Activated CD4-positive, alpha-beta T cell treated with anti-CD3 and anti-CD28 coated beads for 36 hours (primary cell): ENCODE measurements around the gene IGFBP4. TPM values are rescaled to one million over a fixed set of nuclear protein-coding genes. Genes with fewer than 3 reads are reported as not detected.

Experiments used
- ATAC-seq: fragments of 200-7000 bp; cut with Tn5 transposase; one replicate; pipeline ENCODE4 v1.10.0; 2021; ENCODE audit warnings: mild to moderate bottlenecking, moderate library complexity
- CTCF ChIA-PET: fragments of 350-600 bp; sonication (Branson Sonifier 250); formaldehyde crosslinking; loops from one replicate; lab custom pipeline; 2021; ENCODE audit warnings: antibody characterized with exemption; lab: Charles Lee
- POLR2A ChIA-PET: fragments of 350-600 bp; sonication (Branson Sonifier 250); formaldehyde crosslinking; loops from one replicate; lab custom pipeline; 2021; ENCODE audit warnings: antibody characterized with exemption, inconsistent platforms; lab: Charles Lee
- DNase-seq: peaks from one replicate; pipeline ENCODE4 v3.0.0-alpha.2; 2020
- H3K27ac Mint-ChIP-seq: one replicate; pipeline ENCODE4 v1.8.0; 2021; ENCODE audit warnings: mixed read lengths
- H3K27me3 Mint-ChIP-seq: one replicate; pipeline ENCODE4 v1.8.0; 2021; ENCODE audit warnings: mixed read lengths
- H3K36me3 Mint-ChIP-seq: one replicate; pipeline ENCODE4 v1.8.0; 2021; ENCODE audit warnings: low read depth, mixed read lengths
- H3K4me1 Mint-ChIP-seq: one replicate; pipeline ENCODE4 v1.8.0; 2021; ENCODE audit warnings: mixed read lengths
- H3K4me3 Mint-ChIP-seq: one replicate; pipeline ENCODE4 v1.8.0; 2021; ENCODE audit warnings: mild to moderate bottlenecking, moderate library complexity, mixed read lengths
- H3K9me3 Mint-ChIP-seq: one replicate; pipeline ENCODE4 v1.8.0; 2021; ENCODE audit warnings: low read depth, mixed read lengths
- intact Hi-C, 2 experiments: fragments of 100-400 bp; cut with DNase I in 1 of 2; cut with micrococcal nuclease in 1 of 2; formaldehyde crosslinking; loops; one replicate each; pipeline versions ENCODE4 v1.14.2 to v1.15.1; 2022 to 2024; cut with DNase I, micrococcal nuclease
- total RNA-seq, 2 experiments: library from RNA; stranded (reverse); gene quantifications; one replicate each; pipeline ENCODE4 v1.2.3, GENCODE V29; 2021

Gene IGFBP4
- total RNA-seq, 2 experiments from 2014 or later = 40.2 to 45.6 TPM

- intact Hi-C loops = no loop called here
- no peaks in the 10 kb centered on the region for H3K36me3 Mint-ChIP-seq
- H3K27me3 Mint-ChIP-seq = no peaks in the 10 kb centered on the region
- no peak overlapping the region for H3K27ac Mint-ChIP-seq
- H3K4me3 Mint-ChIP-seq = no peak overlapping the region
- no peaks in the 10 kb centered on the region for H3K9me3 Mint-ChIP-seq
- H3K4me1 Mint-ChIP-seq = peaks cover 35% of the 10 kb centered on the region
- POLR2A ChIA-PET = interaction anchor here (1.0 to 1.2 kb wide), 2 partner anchors 111 to 130 kb away, joined by 3 to 4 read pairs; no protein-coding TSS in a partner anchor
- ATAC-seq (no peak), DNase-seq (no peak)
- CTCF ChIA-PET = interaction anchor here (0.5 to 1.1 kb wide), 4 partner anchors 30 to 102 kb away, joined by 3 to 4 read pairs (median 3); no protein-coding TSS in a partner anchor
Measured at GRCh38 chr17:40430272-40431230, 12.7 kb upstream of the IGFBP4 start.

- DNase-seq (no peak), ATAC-seq (no peak)
- no peaks in the 10 kb centered on the region for H3K27me3 Mint-ChIP-seq
- H3K27ac Mint-ChIP-seq = no peak overlapping the region
- H3K36me3 Mint-ChIP-seq = no peaks in the 10 kb centered on the region
- POLR2A ChIA-PET = interaction anchor here (1.2 kb wide), 1 partner anchor 129 kb away, joined by 3 read pairs; no protein-coding TSS in a partner anchor
- intact Hi-C loops = no loop called here
- no peak overlapping the region for H3K4me3 Mint-ChIP-seq
- peaks cover 28% of the 10 kb centered on the region for H3K4me1 Mint-ChIP-seq
- no peaks in the 10 kb centered on the region for H3K9me3 Mint-ChIP-seq
- CTCF ChIA-PET = interaction anchor here (0.7 to 1.1 kb wide), 3 partner anchors 16 to 101 kb away, joined by 3 to 5 read pairs (median 3); no protein-coding TSS in a partner anchor
Measured at GRCh38 chr17:40431231-40431602, 12.0 kb upstream of the IGFBP4 start.

- ATAC-seq = no peak
- POLR2A ChIA-PET = no interaction called here
- no peaks in the 10 kb centered on the region for H3K9me3 Mint-ChIP-seq
Measured at GRCh38 chr17:40432864-40433528, 10.3 kb upstream of the IGFBP4 start.

GRCh38 chr17:40433551-40434415, 9.5 kb upstream of the IGFBP4 start:
- Mint-ChIP-seq H3K27ac (no peak overlapping the region), H3K4me1 (peaks cover 9% of the 10 kb centered on the region), H3K9me3 (no peaks in the 10 kb centered on the region), H3K4me3 (no peak overlapping the region), H3K36me3 (no peaks in the 10 kb centered on the region), H3K27me3 (no peaks in the 10 kb centered on the region)
- ATAC-seq (peak; percentile 85), DNase-seq (peak; percentile 64)
- CTCF ChIA-PET = interaction anchor here (0.6 to 1.9 kb wide), 8 partner anchors 16 to 121 kb away, joined by 3 to 5 read pairs (median 3); partner anchors contain the start of gene TOP2A
- intact Hi-C loops = no loop called here
- POLR2A ChIA-PET = no interaction called here

More at GRCh38 chr17:40432864-40433528, 10.3 kb upstream of the IGFBP4 start:
- DNase-seq = no peak
- H3K27ac Mint-ChIP-seq = no peak overlapping the region
- H3K36me3 Mint-ChIP-seq = no peaks in the 10 kb centered on the region
- CTCF ChIA-PET = interaction anchor here (0.6 to 1.9 kb wide), 7 partner anchors 13 to 100 kb away, joined by 3 to 5 read pairs (median 3); no protein-coding TSS in a partner anchor
- H3K27me3 Mint-ChIP-seq = no peaks in the 10 kb centered on the region
- intact Hi-C loops = no loop called here
- peaks cover 11% of the 10 kb centered on the region for H3K4me1 Mint-ChIP-seq
- no peak overlapping the region for H3K4me3 Mint-ChIP-seq

DNA sequence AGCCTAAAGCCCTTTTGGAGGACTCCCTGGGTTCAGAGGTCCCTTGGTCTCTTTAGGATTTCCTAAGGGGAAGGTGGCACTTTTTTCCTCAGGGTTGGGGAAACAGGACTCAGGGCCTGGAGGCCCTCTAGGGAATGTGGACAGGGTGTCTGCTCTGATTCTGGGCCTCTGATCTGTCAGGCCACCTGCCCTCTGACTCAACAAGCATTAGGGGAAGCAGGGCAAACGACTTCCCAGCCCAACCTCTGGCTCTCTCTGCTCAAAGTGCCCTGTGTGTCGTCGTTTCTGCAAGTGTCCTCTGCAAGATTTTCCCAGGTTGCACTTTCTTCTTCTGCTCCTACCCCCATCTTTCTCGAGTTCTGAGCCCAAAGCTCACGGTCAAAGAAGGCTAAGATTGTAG, 6.6 kb upstream of the IGFBP4 start:
- DNase-seq (no peak), ATAC-seq (no peak)
- ChIA-PET CTCF (interaction anchor here (0.7 to 2.9 kb wide), 3 partner anchors 11 to 1326 kb away, joined by 3 to 15 read pairs (median 3); no protein-coding TSS in a partner anchor), POLR2A (no interaction called here)
- Mint-ChIP-seq H3K4me3 (no peak overlapping the region), H3K36me3 (no peaks in the 10 kb centered on the region), H3K27ac (no peak overlapping the region), H3K27me3 (no peaks in the 10 kb centered on the region), H3K4me1 (peaks cover 9% of the 10 kb centered on the region), H3K9me3 (no peaks in the 10 kb centered on the region)
- intact Hi-C loops = no loop called here

DNA sequence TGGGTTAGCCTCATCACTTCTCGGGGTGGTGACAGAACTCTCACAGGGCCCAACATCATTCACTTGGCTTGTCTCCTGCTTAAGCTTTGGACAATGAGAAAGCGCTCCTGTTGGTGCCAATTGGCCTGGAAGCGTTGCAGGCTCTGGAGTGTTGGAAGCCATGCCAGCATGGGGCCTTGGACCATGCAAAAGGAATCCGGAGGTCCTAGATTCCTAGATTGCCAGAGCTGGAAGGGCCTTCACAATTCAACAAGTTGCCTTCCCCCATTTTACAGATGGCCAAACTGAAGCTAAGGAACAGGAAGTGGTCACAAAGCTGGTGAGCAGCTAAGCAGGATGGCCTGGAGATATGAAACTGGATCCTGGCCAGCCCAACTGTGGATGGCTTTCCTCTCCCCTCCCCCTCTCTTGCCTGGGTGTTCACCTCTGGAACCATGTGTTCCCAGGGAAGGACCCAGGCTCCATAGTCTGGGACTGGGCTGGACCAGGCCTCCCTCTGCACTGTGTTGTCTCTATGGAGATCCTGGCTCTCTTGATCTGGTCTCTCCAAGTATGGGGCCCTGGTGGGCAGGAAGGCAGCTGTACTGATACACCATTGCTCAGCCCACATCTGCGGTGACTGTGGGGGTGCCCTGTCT, 6.0 kb upstream of the IGFBP4 start:
- DNase-seq (no peak), ATAC-seq (no peak)
- Mint-ChIP-seq H3K4me3 (no peak overlapping the region), H3K27ac (no peak overlapping the region), H3K9me3 (no peaks in the 10 kb centered on the region), H3K4me1 (peaks cover 9% of the 10 kb centered on the region), H3K36me3 (no peaks in the 10 kb centered on the region), H3K27me3 (no peaks in the 10 kb centered on the region)
- POLR2A ChIA-PET = interaction anchor here (0.6 kb wide), 1 partner anchor 70 kb away, joined by 3 read pairs; no protein-coding TSS in a partner anchor
- CTCF ChIA-PET = interaction anchor here (0.6 to 2.9 kb wide), 7 partner anchors 10 to 1326 kb away, joined by 3 to 15 read pairs (median 3); partner anchors contain the start of gene TOP2A
- intact Hi-C loops = no loop called here

GRCh38 chr17:40440166-40440565, 3.1 kb upstream of the IGFBP4 start:
- H3K36me3 Mint-ChIP-seq = peaks cover 4% of the 10 kb centered on the region
- intact Hi-C loops = loop anchor here (5.0 kb wide), 3 partner anchors 38 to 182 kb away; no protein-coding TSS in a partner anchor
- no peaks in the 10 kb centered on the region for H3K9me3 Mint-ChIP-seq
- peaks cover 18% of the 10 kb centered on the region for H3K4me1 Mint-ChIP-seq
- H3K27me3 Mint-ChIP-seq = peaks cover 3% of the 10 kb centered on the region
- POLR2A ChIA-PET = interaction anchor here (0.7 kb wide), 1 partner anchor 36 kb away, joined by 4 read pairs; no protein-coding TSS in a partner anchor
- ATAC-seq (no peak), DNase-seq (no peak)
- H3K4me3 Mint-ChIP-seq = no peak overlapping the region
- H3K27ac Mint-ChIP-seq = no peak overlapping the region
- CTCF ChIA-PET = interaction anchor here (1.0 to 2.7 kb wide), 5 partner anchors 13 to 115 kb away, joined by 3 to 14 read pairs (median 3); partner anchors contain the start of gene TOP2A

- ChIA-PET CTCF (interaction anchor here (0.6 to 2.7 kb wide), 7 partner anchors 18 to 692 kb away, joined by 3 to 14 read pairs (median 3); no protein-coding TSS in a partner anchor), POLR2A (interaction anchor here (1.0 to 2.2 kb wide), 2 partner anchors 25 to 89 kb away, joined by 3 to 6 read pairs; partner anchors contain the start of gene TOP2A)
- ATAC-seq = no peak
- Mint-ChIP-seq H3K36me3 (peaks cover 7% of the 10 kb centered on the region), H3K27me3 (peaks cover 4% of the 10 kb centered on the region), H3K27ac (peak overlapping the region; percentile 19), H3K4me3 (peak overlapping the region; percentile 70), H3K4me1 (peaks cover 34% of the 10 kb centered on the region), H3K9me3 (no peaks in the 10 kb centered on the region)
- no peak for DNase-seq
- intact Hi-C loops = loop anchor here (1.0 to 5.0 kb wide), 7 partner anchors 25 to 180 kb away; partner anchors contain the start of gene TOP2A (in 1 of the 2)
Measured at GRCh38 chr17:40442392-40443195, 656 bp upstream of the IGFBP4 start.
